Adrenal gland (tissue), 12 donors: Measurements from ENCODE around the gene VWDE. TPM values are rescaled to one million over a fixed set of nuclear protein-coding genes. Genes with fewer than 3 reads are reported as not detected.

ENCODE experiments used
- DNase-seq, 7 donors: peaks; one replicate each; pipeline ENCODE4 v3.0.0-alpha.2; 2019 to 2020
- H3K27ac ChIP-seq, 5 donors: fragments of 200-600 bp; sonication (generic) in 4 of 5; 1 replicate in 3 of 5; 2 replicates in 2 of 5; pipeline versions ENCODE4 v1.5.1 to v1.8.0; 2016 to 2020; ENCODE audit warnings: mild to moderate bottlenecking in 1 of 5
- H3K27me3 ChIP-seq: fragments of 200-600 bp; 2 replicates; pipeline ENCODE4 v1.8.0; 2021
- H3K36me3 ChIP-seq, 2 donors: fragments of 200-600 bp; replicated peaks in 1 of 2; 1 replicate in 1 of 2; 2 replicates in 1 of 2; pipeline versions ENCODE4 v1.5.1 to v1.8.0; 2018 to 2022
- H3K4me1 ChIP-seq, 2 donors: fragments of 200-600 bp; replicated peaks in 1 of 2; 1 replicate in 1 of 2; 2 replicates in 1 of 2; pipeline versions ENCODE4 v1.5.1 to v1.8.0; 2018 to 2021
- H3K4me3 ChIP-seq, 4 donors: fragments of 200-600 bp; sonication (generic) in 3 of 4; one replicate each; pipeline ENCODE4 v1.5.1; 2016 to 2018
- H3K9me3 ChIP-seq, 3 donors: fragments of 200-600 bp; sonication (generic) in 1 of 3; replicated peaks in 1 of 3; 1 replicate in 2 of 3; 2 replicates in 1 of 3; pipeline versions ENCODE4 v1.5.1 to v1.8.0; 2016 to 2021
- CTCF ChIP-seq, 6 experiments: fragments of 450-650 bp in 4 of 6; fragments of 200-600 bp in 2 of 6; sonication (generic) in 1 of 6; IDR thresholded peaks; 1 replicate in 5 of 6; 2 replicates in 1 of 6; pipeline versions ENCODE4 v1.5.1 to v1.8.0; 2016 to 2021; ENCODE audit warnings: antibody characterized with exemption in 6 of 6, mild to moderate bottlenecking in 2 of 6, moderate library complexity in 1 of 6
- POLR2A ChIP-seq, 2 donors: fragments of 450-650 bp; IDR thresholded peaks; one replicate each; pipeline ENCODE4 v1.6.1; 2017; ENCODE audit warnings: antibody characterized with exemption in 2 of 2, mild to moderate bottlenecking in 2 of 2, moderate library complexity in 1 of 2
- WGBS, 4 donors: extraction: QIAGEN DNeasy Blood & Tissue Kit in 2 of 4; methylation state at CpG; one replicate each; pipeline versions ENCODE4 v1.1.5 to v1.1.7; 2013 to 2017; 5-methylcytosine and 5-hydroxymethylcytosine counted together
- intact Hi-C, 2 donors: fragments of 100-400 bp; cut with DNase I; formaldehyde crosslinking; loops; one replicate each; pipeline versions ENCODE4 v1.14.1 to v1.15.0; 2022 to 2023
- polyA plus RNA-seq, 3 donors: library from polyadenylated mRNA; stranded (reverse); fragments of 200-250 nt in 2 of 3; fragments of 350-450 nt in 1 of 3; fragmentation: Illumina TruSeq in 1 of 3; extraction: RNeasy Lipid Tissue Mini Kit (QIAGEN cat#74804) in 1 of 3; gene quantifications; one replicate each; pipeline ENCODE4 v1.2.3, GENCODE V29; 2013 to 2014
- total RNA-seq, 9 donors: library from RNA; depleted of rRNA in 4 of 9; stranded (reverse); fragments of >200 nt in 4 of 9; fragments of 120-200 nt in 1 of 9; fragmentation: NEBNext Ultra II Directional in 1 of 9; extraction: Animal tissue kit (Norgen Biotek cat#: 25700) in 1 of 9; gene quantifications; one replicate each; pipeline versions ENCODE4 v1.1.0 to v1.2.4, GENCODE V29; 2013 to 2023
- donor health status: healthy with polysubstance abuse.
- donor health status: Bipolar disorder and iron deficiency.
- donor health status: DM: yes; HTN: yes; CAD: no.
- donor health status: DM: no; HTN: no; CAD: no.
- donor health status: DM: no; HTN: no; CAD: no.
- donor health status: DM: yes; HTN: yes; CAD: no.

The VWDE gene
- total and polyA plus RNA-seq, 12 donors, result 0.26 to 11.1 (median 0.95) TPM; not detected in 2

- H3K27ac ChIP-seq, result no peak overlapping the region
- WGBS, 4 donors, result 49 to 61% (median 53%) methylated on average over 5 of the region's 5 CpGs
These were observed 81.3 kb downstream of the VWDE start for GRCh38 chr7:12322284-12322902.

GRCh38 chr7:12320987-12321647 lies 82.5 kb downstream of the VWDE start:
- intact Hi-C loops, result no loop called here
- DNase-seq, result no peak
- no peaks in the 10 kb centered on the region for H3K4me1 ChIP-seq
- H3K4me3 ChIP-seq, result no peak overlapping the region
- WGBS, 4 donors, result 91 to 96% (median 95%) methylated on average over 2 of the region's 2 CpGs
- no peaks in the 10 kb centered on the region for H3K9me3 ChIP-seq
- TF ChIP-seq POLR2A (IDR thresholded peaks at IDR 0.05) (no peak), CTCF (IDR thresholded peaks at IDR 0.05) (no peak)
- H3K27me3 ChIP-seq, result no peaks in the 10 kb centered on the region
- H3K27ac ChIP-seq, result no peak overlapping the region
- no peaks in the 10 kb centered on the region for H3K36me3 ChIP-seq

More at GRCh38 chr7:12322284-12322902, 81.3 kb downstream of the VWDE start:
- DNase-seq, result peak in 1 of 7 donors; percentile 10
- no peaks in the 10 kb centered on the region for H3K36me3 ChIP-seq
- H3K4me1 ChIP-seq, result no peaks in the 10 kb centered on the region
- no peak for TF ChIP-seq POLR2A (IDR thresholded peaks at IDR 0.05)
- TF ChIP-seq CTCF (IDR thresholded peaks at IDR 0.05), result peak; percentile 53 to 84 (median 74)
- H3K4me3 ChIP-seq, result no peak overlapping the region
- no peaks in the 10 kb centered on the region for H3K9me3 ChIP-seq
- intact Hi-C loops, result loop anchor here in 1 of 2 donors (2.0 kb wide), 1 partner anchor 256 kb away; no protein-coding TSS in a partner anchor
- H3K27me3 ChIP-seq, result no peaks in the 10 kb centered on the region

- 64 to 73% (median 68%) methylated on average over 2 of the region's 2 CpGs for WGBS, 4 donors
- no peak overlapping the region for H3K4me3 ChIP-seq
- H3K4me1 ChIP-seq, result no peaks in the 10 kb centered on the region
- no peak for DNase-seq
- intact Hi-C loops, result no loop called here
- H3K9me3 ChIP-seq, result no peaks in the 10 kb centered on the region
- no peak overlapping the region for H3K27ac ChIP-seq
- no peaks in the 10 kb centered on the region for H3K36me3 ChIP-seq
- no peaks in the 10 kb centered on the region for H3K27me3 ChIP-seq
- TF ChIP-seq CTCF (IDR thresholded peaks at IDR 0.05), result no peak
- TF ChIP-seq POLR2A (IDR thresholded peaks at IDR 0.05), result no peak
These were observed 83.3 kb downstream of the VWDE start for GRCh38 chr7:12320241-12320986.

- no peak for DNase-seq
These were observed 86.0 kb downstream of the VWDE start for GRCh38 chr7:12317675-12318074.

More at GRCh38 chr7:12317675-12318074, 86.0 kb downstream of the VWDE start:
- H3K36me3 ChIP-seq, result no peaks in the 10 kb centered on the region
- no peaks in the 10 kb centered on the region for H3K9me3 ChIP-seq
- H3K4me3 ChIP-seq, result no peak overlapping the region
- intact Hi-C loops, result loop anchor here in 1 of 2 donors (10.0 kb wide), 1 partner anchor 893 kb away; no protein-coding TSS in a partner anchor
- TF ChIP-seq CTCF (IDR thresholded peaks at IDR 0.05) (no peak), POLR2A (IDR thresholded peaks at IDR 0.05) (no peak)
- H3K4me1 ChIP-seq, result no peaks in the 10 kb centered on the region
- no peak overlapping the region for H3K27ac ChIP-seq
- H3K27me3 ChIP-seq, result no peaks in the 10 kb centered on the region
- 84 to 98% (median 95%) methylated on average over 1 of the region's 1 CpG for WGBS, 4 donors
